Epithelial cell of esophagus (primary cell): ENCODE results near the gene OR13C8.
"Not testable (repeated sequence)": the region's sequence is repeated elsewhere in the genome, so short reads cannot be mapped to it uniquely, and the experiment has no call there.

ENCODE experiments used
- DNase-seq: peaks from one replicate; pipeline ENCODE4 v3.0.0; 2010; ENCODE audit warnings: low read depth
- H3K4me3 ChIP-seq: 2 replicates; pipeline ENCODE4 v1.5.1; 2011; ENCODE audit warnings: mild to moderate bottlenecking, low read length, control low read depth
- CTCF ChIP-seq: IDR thresholded peaks from 2 replicates; pipeline ENCODE4 v1.5.1; 2011; ENCODE audit warnings: low read depth, mild to moderate bottlenecking, low read length, control low read depth, inconsistent platforms; ENCODE audit not compliant: insufficient read depth; ENCODE audit errors: missing control alignments

OR13C8 gene

GRCh38 chr9:104568868-104569267 lies at the start of gene OR13C8:
OR13C8 (plus strand) TSS chr9:104569168; CDS start chr9:104569168, 0 bp downstream.
- no peak within 1 kb of the TSS for H3K4me3 ChIP-seq
- TF ChIP-seq CTCF, result no peak
- DNase-seq, result no peak

GRCh38 chr9:104520241-104520640 lies 48.7 kb upstream of the OR13C8 start:
- not testable (repeated sequence) for DNase-seq, H3K4me3 ChIP-seq

- no peak for DNase-seq
- H3K4me3 ChIP-seq, result no peak within 1 kb of the TSS
- TF ChIP-seq CTCF, result no peak
Observed at GRCh38 chr9:104527109-104527508, 41.9 kb upstream of the OR13C8 start, which contains the start of gene OR13C4. OR13C4 (minus strand) TSS chr9:104527209; CDS start chr9:104527209, 0 bp downstream.

- H3K4me3 ChIP-seq, result no peak within 1 kb of the TSS
- TF ChIP-seq CTCF, result no peak
- DNase-seq, result no peak
Observed at GRCh38 chr9:104536756-104537155, 32.2 kb upstream of the OR13C8 start, which contains the start of gene OR13C3. OR13C3 (minus strand) TSS chr9:104536856; CDS start chr9:104536723, 133 bp downstream.

- no peak for DNase-seq
- no peak for TF ChIP-seq CTCF
- no peak overlapping the region for H3K4me3 ChIP-seq
Observed at GRCh38 chr9:104539275-104539674, 29.7 kb upstream of the OR13C8 start.

- no peak overlapping the region for H3K4me3 ChIP-seq
- DNase-seq, result no peak
- no peak for TF ChIP-seq CTCF
Observed at GRCh38 chr9:104544644-104545043, 24.3 kb upstream of the OR13C8 start.

- no peak for TF ChIP-seq CTCF
- no peak for DNase-seq
- H3K4me3 ChIP-seq, result no peak overlapping the region
Observed at GRCh38 chr9:104553261-104553660, 15.7 kb upstream of the OR13C8 start.
